Superior temporal gyrus (tissue), 1 donor: ENCODE data around the gene SLC16A1.

Source experiments
- DNase-seq: peaks from one replicate; pipeline ENCODE4 v3.0.0-alpha.2; 2016; ENCODE audit errors: extremely low spot score

Gene SLC16A1

DNA sequence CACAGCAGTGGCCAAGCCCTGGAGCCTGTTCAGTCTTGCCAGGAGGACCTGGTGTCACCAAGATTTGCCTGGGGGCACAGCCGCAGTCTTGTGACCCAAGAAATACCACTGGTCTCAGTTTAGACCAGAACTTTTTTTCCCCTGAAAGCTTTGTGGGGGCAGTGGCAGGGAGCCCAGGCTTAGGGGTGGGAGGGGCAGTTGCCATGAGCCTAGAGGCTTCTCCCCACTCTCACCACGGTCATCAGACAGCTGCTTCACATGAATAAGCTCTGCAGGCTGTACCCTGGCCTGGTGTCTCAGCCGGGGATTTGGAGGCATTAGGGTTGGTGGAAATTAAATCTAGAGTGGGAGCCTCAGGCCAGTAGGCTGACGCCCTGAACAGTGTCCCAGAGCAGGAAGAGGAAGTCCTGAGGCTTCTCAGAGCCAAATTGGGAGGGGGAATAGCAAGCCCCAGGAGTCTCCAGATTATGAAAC lies 73.7 kb downstream of the SLC16A1 start:
- no peak for DNase-seq

DNA sequence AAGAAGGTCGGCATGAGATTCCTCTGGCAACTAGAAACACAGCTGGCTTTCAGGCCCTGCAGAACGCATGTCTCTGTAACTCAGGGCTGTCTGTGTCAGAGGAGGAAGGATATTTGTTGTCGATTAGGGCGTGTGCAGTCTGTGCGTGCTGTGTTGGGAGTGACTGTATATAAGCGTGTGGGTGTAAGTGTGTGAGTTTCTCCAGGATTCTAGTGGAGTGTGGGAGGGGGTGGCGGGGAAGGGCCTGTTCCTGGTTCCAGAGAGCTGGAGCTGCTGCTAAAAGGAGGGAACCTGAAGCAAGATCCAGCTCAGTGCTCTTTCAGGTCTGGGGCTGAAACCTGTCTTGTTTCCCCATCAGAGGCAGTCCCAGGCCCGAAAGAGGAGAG lies 74.3 kb downstream of the SLC16A1 start:
- peak; percentile 17 for DNase-seq

DNA sequence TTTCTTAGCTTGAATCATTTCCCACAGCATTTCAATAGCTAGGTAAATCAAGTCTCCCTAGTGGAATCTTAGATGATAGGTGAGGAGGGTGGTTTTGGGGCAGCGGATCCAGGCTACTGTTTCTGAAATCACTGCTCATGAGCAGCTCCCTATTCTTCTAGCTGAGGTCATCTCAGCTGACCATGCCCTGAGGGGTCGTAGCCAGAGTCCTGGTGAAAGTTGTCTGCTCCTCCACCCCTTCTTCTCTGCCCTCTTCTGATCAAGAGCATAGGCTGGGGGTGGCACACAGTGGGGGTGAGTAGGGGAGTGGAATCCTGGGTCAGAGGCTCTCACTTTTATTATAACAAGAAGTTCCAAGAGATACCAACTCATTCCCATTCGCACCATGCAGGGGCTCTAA lies 76.2 kb downstream of the SLC16A1 start:
- no peak for DNase-seq

DNA sequence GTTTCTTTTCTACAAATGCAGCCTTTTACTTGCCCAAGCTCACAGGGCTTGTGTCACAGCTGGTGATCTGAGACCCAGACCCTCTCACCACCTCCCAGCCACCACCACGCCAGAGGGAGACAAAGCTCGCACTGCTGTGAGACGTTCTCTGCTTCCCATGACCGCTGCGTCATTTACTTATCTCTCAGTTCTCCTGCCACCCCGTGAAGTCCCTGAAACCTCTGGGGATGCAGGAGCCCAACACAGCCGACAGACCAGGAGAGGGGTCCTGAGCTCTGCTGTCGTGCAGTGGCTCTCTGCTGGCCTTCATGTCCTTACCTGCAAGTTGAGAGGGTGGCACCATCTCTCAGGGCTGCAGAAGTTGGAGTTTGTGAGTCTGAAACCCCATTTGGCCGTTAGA lies 77.7 kb downstream of the SLC16A1 start:
- DNase-seq: peak; percentile 61

DNA sequence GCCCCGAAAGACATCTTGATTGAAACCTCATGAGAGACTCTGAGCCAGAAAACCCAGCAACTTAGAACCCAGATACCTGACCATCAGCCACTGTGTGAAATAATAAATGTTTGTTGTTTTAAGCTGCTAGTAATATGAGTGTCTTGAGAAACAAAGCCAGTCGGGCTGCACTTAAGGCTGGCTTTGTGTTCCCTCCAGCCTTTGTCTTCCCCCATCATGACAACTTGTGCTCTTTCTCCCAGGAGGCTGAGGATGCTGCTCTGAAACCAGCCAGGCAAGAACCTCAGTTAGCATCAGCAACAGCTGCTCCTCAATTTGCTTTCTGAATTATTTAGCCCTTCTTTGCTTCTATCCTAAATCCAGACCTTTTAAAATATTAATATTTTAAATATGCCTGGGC lies 78.2 kb downstream of the SLC16A1 start:
- peak; percentile 23 for DNase-seq

DNA sequence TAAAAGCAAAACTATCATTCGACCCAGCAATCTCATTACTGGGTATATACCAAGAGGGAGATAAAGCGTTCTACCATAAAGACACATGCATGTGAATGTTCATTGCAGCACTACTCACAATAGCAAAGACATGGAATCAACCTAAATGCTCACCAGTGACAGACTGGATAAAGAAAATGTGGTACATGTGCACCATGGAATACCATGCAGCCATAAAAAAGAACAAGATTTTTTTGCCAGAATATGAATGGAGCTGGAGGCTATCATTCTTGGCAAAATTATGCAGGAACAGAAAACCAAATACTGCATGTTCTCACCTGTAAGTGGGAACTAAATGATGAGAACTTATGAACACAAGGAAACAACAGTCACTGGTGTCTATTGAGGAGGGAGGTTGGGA lies 79.7 kb downstream of the SLC16A1 start:
- DNase-seq: no peak

DNA sequence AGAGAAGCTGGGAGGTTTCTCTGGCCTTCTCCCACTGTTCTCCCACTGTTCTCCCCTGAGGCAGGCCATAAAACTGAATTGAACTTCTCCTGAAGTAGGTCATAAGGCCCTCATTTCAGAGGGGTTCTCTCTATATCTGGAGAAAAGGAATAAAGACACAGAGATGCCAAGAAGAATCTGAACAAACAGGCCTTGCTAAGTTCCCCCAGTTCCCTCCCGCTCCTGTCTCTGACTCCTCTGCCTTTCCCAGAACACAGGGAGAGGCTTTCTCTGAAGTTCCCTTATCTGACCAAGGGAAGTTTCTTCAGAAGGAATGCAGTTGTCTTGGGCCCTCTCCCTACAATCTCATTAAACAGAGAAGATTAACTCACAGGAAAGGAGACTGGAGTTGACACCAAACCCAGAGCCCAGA lies 83.4 kb downstream of the SLC16A1 start:
- no peak for DNase-seq

DNA sequence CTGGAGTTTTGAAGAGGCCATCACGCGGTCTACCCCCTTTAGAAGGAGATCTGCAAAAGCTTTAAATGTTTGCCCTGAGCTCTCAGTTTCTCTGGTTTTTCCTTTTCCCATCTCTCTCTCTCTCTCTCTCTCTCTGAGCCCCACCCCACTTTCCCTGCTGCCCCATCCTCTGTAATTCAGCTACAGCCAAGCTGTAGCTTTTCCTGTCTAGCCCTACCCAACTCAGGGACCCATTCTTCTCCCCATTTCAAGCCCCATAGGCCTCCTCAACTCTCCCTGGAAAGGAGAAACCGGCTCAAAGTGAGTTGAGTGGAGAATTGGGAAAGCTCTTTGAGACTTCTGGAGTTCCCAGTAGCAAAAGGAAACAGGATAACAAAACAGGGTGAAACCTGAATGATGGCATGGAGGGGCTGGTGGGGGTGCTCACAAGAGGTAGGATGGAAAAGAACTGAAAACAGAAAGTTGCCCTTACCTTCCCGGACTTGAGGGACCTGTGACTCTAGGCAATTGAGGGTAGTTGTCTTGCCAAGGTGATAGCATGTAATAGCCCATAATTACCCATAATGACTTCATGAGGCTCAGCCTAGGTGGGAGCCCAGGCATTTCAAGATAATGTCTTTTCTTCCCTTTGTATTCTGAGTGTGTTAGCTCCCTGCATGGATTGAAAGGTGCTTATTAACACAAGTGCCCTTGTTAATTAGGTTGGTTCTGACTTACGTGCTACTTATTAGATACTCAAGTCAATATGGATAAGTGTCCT lies 84.9 kb downstream of the SLC16A1 start:
- no peak for DNase-seq

DNA sequence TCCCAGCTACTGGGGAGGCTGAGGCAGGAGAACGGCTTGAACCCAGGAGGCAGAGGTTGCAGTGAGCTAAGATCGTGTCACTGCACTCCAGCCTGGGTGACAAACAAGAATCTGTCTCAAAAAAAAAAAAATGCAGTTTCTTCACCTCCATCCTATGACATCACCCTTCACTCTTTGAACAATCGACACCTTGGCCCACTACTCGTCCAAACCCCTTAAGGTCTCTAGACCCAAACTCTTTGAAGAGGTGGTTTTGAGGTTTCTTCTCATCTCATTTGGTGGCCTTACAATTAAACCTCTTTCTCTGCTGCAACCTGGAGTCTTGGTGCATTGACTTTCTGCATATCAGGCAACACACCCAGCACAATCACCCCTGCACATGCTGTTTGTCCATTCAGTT lies 86.1 kb downstream of the SLC16A1 start:
- DNase-seq: no peak

DNA sequence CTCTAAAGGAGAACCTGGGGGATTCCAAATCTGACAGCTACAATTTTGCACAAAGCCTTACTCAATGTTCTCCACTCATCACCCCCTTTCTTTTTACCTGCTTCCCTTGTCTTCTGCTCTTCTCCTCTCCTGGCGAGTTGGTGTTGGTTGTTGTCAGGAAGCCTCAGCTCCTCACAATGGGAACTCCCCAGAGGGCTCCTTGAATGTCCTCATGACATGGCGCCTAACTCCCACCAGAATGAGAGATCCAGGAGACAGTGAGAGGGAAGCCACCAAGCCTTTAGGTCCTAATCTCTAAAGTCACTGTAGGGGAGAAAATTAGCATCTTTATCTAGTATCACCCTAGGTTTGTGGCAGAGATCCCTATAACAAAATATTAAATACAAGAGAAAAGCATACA lies 87.8 kb downstream of the SLC16A1 start:
- DNase-seq: no peak

DNA sequence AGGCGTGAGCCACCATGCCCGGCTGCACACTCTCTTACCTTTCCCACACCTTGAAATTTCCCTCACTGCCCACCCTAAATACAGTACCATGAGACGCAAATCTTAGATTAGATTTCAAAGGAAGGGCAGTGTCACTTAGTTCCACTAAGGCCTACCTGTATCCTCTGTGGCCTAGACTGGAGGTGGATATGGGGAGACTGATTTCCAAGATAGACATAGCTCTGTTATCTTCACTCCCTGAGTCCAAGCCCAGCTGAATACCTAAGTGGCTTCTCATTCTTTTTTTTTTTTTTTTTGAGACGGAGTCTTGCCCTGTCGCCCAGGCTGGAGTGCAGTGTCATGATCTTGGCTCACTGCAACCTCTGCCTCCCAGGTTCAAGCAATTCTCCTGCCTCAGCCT lies 89.0 kb downstream of the SLC16A1 start:
- no peak for DNase-seq

DNA sequence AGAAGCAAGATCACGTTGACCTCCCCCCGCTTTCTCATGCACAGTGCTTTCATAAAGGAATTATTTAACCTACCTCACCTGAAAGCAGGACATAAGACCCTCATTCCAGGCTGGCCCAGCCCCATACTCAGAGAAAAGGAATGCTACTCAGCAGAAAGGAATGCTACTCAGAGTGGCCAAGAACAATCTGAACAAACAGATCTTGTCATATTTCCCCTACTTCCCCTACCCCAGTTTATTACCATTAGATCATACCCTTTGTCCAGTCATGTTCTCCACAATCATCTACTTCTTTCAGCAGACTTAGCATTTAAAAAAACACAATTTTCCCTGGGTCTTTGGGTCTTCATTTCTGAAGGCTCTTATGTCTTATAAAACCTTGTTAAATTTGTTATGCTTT lies 89.8 kb downstream of the SLC16A1 start:
- DNase-seq: no peak

DNA sequence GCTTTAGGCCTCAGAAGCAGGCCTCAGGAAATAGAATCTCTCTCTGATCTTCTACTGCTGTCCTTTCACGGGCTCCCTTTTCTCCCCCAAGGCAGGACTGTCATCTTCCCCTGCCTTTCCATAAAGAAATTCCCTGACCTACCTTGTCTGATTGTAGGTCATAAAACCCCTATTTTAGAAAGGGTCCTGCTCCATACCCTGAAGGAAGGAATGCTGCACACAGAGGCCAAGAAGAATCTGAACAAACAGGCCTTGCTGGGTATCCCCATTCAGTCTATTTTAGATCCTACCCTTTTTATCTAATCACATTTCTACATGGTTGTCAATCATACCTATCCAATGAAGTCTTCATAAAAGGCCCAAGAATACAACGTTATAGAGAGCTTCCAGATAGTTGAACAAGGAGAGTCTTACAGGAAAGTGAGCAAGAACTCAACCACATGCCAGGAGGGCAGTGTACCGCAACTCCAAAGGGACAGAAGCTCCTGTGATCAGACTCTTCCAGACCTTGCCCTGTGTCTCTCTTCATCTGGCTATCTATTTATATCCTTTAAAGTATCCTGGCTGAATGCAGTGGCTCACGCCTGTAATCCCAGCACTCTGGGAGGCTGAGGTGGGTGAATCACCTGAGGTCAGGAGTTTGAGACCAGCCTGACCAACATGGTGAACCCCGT lies 93.1 kb downstream of the SLC16A1 start:
- no peak for DNase-seq
